ENCODE data around the gene DUSP1.

GRCh38 chr5:172751761-172752510 is 19.1 kb downstream of the DUSP1 start:
- TF ChIP-seq, protein P1, sequence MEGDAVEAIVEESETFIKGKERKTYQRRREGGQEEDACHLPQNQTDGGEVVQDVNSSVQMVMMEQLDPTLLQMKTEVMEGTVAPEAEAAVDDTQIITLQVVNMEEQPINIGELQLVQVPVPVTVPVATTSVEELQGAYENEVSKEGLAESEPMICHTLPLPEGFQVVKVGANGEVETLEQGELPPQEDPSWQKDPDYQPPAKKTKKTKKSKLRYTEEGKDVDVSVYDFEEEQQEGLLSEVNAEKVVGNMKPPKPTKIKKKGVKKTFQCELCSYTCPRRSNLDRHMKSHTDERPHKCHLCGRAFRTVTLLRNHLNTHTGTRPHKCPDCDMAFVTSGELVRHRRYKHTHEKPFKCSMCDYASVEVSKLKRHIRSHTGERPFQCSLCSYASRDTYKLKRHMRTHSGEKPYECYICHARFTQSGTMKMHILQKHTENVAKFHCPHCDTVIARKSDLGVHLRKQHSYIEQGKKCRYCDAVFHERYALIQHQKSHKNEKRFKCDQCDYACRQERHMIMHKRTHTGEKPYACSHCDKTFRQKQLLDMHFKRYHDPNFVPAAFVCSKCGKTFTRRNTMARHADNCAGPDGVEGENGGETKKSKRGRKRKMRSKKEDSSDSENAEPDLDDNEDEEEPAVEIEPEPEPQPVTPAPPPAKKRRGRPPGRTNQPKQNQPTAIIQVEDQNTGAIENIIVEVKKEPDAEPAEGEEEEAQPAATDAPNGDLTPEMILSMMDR (IDR thresholded peaks at IDR 0.05): no peak
- TF ChIP-seq POLR2AphosphoS5 (IDR thresholded peaks at IDR 0.05): no peak
